Measurements from ENCODE around the gene A2M.

DNA sequence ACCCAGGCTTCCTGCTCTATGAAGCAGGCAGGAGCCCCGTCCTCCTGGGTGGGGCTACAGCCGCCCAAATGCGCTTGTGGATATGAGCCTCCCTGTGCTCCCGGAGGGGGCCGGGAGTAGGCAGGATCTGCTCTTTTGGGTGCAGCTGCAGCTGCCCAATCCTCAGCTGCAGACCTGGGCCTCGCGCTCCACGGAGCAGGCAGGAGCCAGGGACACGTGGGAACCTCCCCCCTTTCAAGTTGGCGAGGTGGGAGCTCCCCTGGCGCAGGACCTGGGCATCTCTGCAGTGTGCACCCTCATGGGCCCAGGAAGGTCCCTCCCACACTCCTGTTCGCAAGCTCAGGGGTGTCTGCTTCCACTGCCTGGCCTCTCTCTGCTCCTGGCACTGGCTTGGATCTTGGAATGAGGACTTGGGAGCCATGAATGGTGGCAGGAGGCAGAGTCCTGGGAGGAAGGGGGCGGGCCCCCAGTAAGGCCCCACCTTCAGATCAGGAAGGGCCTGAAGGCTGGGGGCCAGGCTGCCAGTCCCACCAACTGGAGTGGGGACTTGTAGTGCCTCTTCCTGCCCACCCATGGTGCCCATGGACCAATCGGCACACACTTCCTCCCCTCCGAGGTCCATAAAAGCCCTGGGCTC lies 65.1 kb downstream of the A2M start:
- TF ChIP-seq, protein P1, sequence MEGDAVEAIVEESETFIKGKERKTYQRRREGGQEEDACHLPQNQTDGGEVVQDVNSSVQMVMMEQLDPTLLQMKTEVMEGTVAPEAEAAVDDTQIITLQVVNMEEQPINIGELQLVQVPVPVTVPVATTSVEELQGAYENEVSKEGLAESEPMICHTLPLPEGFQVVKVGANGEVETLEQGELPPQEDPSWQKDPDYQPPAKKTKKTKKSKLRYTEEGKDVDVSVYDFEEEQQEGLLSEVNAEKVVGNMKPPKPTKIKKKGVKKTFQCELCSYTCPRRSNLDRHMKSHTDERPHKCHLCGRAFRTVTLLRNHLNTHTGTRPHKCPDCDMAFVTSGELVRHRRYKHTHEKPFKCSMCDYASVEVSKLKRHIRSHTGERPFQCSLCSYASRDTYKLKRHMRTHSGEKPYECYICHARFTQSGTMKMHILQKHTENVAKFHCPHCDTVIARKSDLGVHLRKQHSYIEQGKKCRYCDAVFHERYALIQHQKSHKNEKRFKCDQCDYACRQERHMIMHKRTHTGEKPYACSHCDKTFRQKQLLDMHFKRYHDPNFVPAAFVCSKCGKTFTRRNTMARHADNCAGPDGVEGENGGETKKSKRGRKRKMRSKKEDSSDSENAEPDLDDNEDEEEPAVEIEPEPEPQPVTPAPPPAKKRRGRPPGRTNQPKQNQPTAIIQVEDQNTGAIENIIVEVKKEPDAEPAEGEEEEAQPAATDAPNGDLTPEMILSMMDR (IDR thresholded peaks at IDR 0.05; ENCODE audit: low read depth, low read length, missing input control), result no peak
- TF ChIP-seq EGR1 (IDR thresholded peaks at IDR 0.05; ENCODE audit: low read depth in 2 of 2) (no peak), JUND (IDR thresholded peaks at IDR 0.05) (no peak), ZBTB33 (IDR thresholded peaks at IDR 0.05) (no peak), GABPA (IDR thresholded peaks at IDR 0.05 in 1 of 2, conservative IDR thresholded peaks at IDR 0.05 in 1 of 2) (no peak), RAD21 (IDR thresholded peaks at IDR 0.05) (no peak)
- TF ChIP-seq, protein P2, sequence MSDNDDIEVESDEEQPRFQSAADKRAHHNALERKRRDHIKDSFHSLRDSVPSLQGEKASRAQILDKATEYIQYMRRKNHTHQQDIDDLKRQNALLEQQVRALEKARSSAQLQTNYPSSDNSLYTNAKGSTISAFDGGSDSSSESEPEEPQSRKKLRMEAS (IDR thresholded peaks at IDR 0.05), result no peak

Measured in liver (tissue), 3 donors.